Measurements from ENCODE around the gene RPS21. TPM values are rescaled to one million over a fixed set of nuclear protein-coding genes. Genes with fewer than 3 reads are reported as not detected.
"Not testable (repeated sequence)": the region's sequence is repeated elsewhere in the genome, so short reads cannot be mapped to it uniquely, and the experiment has no call there.

The RPS21 gene
- total RNA-seq, 1 experiment from 2014 or later, result 2,013 TPM

- DNase-seq (ENCODE audit: low read depth), result no peak
- in situ Hi-C loops (cut with HindIII; ENCODE audit: low pct_unique_long_range_greater_than_20kb, low sequenced_read_pairs), result no loop called here
Measured at GRCh38 chr20:62415354-62416111, 28.6 kb downstream of the RPS21 start.

- in situ Hi-C loops (cut with HindIII; ENCODE audit: low pct_unique_long_range_greater_than_20kb, low sequenced_read_pairs), result no loop called here
- no peak for DNase-seq (ENCODE audit: low read depth)
Measured at GRCh38 chr20:62416651-62417637, 30.0 kb downstream of the RPS21 start.

DNA sequence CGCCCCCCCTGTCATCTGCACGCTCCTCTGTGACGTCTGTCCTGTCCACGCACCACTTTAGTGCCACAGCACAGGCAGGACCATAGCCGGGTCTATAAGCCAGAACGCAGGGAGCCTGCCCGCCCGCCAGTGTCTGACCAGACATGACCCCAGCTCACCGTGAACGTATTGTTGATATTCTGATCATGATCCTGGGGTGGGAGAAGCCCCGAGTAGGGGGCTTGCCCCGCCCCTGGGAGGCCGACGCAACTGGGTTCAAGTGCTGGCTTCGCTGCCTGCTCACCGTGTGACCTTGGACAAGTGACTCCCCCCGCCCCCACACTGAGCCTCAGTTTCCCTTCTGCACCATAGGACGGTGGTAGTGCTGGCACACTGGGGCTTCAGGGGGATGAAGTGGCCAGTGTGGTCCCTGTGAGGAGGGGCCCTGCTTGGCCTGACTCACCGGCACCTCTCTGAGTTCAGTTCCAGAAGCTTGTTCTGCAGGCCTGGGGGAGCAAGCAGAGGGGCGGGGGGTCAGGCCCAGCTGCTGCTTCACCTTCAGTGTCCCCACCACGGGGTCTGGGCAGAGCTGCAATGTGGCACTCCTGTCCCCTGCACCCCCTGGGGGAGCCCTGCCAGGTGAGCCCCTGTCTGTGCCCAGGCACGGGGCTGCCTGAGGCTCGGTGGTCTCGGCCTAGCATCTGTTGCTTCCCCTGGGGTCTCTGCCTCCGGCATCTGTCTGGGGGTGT, 31.2 kb downstream of the RPS21 start:
- in situ Hi-C loops (cut with HindIII; ENCODE audit: low pct_unique_long_range_greater_than_20kb, low sequenced_read_pairs), result no loop called here
- no peak for DNase-seq (ENCODE audit: low read depth)

- in situ Hi-C loops (cut with HindIII; ENCODE audit: low pct_unique_long_range_greater_than_20kb, low sequenced_read_pairs), result no loop called here
- no peak for DNase-seq (ENCODE audit: low read depth)
Measured at GRCh38 chr20:62418709-62419487, 32.0 kb downstream of the RPS21 start.

DNA sequence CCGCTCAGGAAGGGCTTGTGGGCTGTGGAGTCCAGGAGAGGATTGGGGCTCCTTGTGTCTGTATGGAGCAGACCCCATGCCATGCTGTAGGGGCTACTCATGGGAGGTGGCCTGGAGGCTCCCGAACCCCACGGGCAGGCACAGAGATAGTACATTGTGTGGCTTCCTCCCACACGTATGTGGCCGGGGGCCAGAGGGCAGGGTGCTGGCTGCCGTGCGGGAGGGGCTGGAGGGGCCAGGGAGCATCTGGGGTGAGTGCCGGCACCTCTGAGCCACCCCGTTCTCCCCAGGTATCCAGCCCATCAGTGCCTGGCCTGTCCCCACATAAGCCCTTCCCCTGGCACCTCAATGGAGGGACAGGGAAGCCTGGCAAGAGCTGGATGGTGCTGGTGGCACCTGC, 32.9 kb downstream of the RPS21 start:
- no peak for DNase-seq (ENCODE audit: low read depth)
- in situ Hi-C loops (cut with HindIII; ENCODE audit: low pct_unique_long_range_greater_than_20kb, low sequenced_read_pairs), result no loop called here

DNA sequence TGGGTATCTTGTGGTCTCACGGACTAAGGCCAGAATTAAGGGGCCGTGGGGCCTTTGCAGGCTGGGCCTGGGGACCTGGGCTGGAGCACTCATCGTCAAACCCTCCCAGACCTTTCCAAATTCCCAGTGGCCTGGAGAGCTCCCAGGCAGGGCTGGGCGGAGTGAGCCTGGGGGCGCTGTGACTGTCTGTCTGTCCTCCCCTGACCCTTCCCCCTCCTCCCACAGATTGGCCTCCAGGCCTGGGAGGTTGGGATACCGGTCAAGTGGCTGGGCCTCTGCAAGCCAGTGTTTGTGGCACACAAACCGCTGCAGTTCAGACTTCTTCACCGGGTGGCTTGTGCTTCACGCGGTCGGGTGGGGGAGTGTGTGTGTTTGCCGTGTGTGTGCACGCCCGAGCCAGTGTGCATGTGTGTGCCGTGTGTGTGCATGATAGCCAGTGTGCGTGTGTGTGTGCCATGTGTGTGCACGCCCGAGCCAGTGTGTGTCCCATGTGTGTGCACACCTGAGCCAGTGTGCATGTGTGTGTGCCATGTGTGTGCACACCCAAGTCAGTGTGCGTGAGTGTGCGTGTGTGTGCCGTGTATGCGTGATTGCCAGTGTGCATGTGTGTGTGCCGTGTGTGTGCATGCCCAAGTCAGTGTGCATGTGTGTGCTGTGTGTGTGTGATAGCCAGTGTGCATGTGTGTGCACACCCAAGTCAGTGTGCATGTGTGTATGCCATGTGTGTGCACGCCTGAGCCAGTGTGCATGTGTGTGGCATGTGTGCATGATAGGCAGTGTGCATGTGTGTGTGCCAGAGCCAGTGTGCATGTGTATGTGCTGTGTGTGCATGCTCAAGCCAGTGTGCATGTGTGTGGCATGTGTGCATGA, 34.2 kb downstream of the RPS21 start:
- DNase-seq (ENCODE audit: low read depth), result no peak
- in situ Hi-C loops (cut with HindIII; ENCODE audit: low pct_unique_long_range_greater_than_20kb, low sequenced_read_pairs), result no loop called here

DNA sequence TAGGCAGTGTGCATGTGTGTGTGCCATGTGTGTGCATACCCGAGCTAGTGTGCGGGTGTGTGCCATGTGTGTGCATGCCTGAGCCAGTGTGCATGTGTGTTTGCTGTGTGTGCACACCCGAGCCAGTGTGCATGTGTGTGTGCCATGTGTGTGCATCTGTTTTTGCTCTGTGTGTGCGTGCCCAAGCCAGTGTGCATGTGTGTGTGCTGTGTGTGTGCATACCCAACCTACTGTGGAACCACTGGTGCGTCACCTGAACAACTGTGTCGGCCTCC, 34.8 kb downstream of the RPS21 start:
- in situ Hi-C loops (cut with HindIII; ENCODE audit: low pct_unique_long_range_greater_than_20kb, low sequenced_read_pairs), result no loop called here
- no peak for DNase-seq (ENCODE audit: low read depth)

- in situ Hi-C loops (cut with HindIII; ENCODE audit: low pct_unique_long_range_greater_than_20kb, low sequenced_read_pairs), result no loop called here
- DNase-seq (ENCODE audit: low read depth), result no peak
Measured at GRCh38 chr20:62422636-62423325, 35.9 kb downstream of the RPS21 start.

GRCh38 chr20:62423326-62423706, 36.4 kb downstream of the RPS21 start:
- DNase-seq (ENCODE audit: low read depth), result no peak
- in situ Hi-C loops (cut with HindIII; ENCODE audit: low pct_unique_long_range_greater_than_20kb, low sequenced_read_pairs), result no loop called here

DNA sequence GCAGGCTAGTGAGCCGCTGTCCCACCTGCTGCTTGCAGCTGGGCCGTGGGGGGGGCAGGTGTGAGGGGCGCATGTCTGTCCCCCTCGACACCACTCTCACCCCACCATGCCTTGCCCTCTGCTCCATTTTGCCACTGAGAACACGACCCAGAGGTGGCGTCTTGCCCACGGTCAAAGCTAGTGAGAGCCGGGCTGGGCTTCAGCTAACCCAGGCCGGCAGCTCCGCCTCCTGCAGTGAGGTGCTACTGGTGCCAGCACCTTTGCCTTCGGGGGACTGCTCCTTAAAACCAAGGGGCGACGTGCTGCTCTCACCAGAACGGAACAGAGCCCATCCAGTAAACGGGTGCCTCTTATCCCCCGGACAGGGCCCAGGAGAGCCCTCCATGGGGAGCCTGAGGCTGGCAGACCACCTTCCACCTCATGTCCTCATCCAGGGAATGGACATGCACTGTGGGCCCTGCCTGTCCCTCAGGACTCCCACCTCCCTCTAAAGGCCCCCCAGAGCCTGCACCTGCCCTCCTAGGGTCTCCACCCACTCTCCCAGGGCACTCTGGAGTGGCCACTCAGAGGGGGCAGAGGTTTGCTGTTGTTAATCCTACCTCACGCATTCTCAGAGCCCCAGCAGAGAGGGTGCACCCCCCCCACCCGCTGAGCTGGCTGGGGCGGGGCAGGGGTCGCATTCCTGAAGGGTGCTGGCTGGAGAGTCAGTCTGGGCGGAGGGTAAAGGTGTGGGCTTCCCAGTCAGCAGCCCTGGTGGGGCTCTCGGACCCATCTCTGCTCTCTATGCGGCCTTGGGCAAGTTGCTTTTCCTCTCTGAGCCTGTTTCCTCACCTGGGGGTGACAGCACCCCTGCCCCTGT, 37.6 kb downstream of the RPS21 start:
- DNase-seq (ENCODE audit: low read depth), result no peak
- in situ Hi-C loops (cut with HindIII; ENCODE audit: low pct_unique_long_range_greater_than_20kb, low sequenced_read_pairs), result no loop called here

DNA sequence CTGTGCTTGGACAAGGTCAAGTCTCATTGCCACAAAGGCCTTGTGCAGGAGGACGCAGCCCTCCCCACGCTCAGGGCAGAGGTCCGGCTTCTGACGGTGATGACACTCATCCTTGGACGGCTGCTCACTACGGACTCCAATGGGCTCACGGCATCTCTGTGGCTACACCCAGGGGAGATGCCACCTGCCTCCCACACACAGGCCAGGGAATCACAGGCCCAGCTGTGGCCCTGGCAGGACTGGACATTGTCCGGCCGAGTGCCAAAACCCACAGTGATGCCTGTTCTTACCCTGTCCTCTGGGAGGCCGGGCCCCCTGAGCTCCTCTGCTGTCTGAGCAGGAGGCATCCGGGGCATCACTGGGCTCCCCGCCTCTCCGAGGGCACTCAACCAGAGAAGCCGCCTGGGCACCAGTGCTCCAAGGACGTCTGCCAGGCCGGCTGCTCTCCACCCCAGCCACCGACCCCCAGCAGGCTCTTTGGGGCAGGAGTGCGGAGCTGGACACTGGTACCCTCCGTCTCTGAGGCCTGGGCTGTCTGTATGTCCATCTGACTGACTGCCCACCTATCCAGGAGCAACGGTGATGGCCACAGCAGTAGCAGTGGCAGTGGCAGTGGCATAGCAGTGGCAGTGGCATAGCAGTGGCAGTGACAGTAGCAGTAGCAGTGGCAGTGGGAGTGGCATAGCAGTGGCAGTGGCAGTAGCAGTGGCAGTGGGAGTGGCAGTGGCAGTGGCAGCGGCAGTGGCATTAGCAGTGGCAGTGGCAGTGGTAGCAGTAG, 38.6 kb downstream of the RPS21 start:
- in situ Hi-C loops (cut with HindIII; ENCODE audit: low pct_unique_long_range_greater_than_20kb, low sequenced_read_pairs), result no loop called here
- DNase-seq (ENCODE audit: low read depth), result no peak

DNA sequence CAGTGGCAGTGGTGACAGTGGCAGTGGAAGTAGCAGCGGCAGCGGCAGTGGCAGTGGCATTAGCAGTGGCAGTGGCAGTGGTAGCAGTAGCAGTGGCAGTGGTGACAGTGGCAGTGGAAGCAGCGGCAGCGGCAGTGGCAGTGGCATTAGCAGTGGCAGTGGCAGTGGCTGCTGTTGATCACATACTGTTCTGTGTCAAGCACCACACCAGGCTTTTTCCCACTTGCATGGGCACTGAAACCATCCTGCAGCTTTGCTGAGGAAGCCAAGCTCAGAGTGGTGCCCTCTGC, 39.1 kb downstream of the RPS21 start:
- in situ Hi-C loops (cut with HindIII; ENCODE audit: low pct_unique_long_range_greater_than_20kb, low sequenced_read_pairs); DNase-seq (ENCODE audit: low read depth): not testable (repeated sequence)

DNA sequence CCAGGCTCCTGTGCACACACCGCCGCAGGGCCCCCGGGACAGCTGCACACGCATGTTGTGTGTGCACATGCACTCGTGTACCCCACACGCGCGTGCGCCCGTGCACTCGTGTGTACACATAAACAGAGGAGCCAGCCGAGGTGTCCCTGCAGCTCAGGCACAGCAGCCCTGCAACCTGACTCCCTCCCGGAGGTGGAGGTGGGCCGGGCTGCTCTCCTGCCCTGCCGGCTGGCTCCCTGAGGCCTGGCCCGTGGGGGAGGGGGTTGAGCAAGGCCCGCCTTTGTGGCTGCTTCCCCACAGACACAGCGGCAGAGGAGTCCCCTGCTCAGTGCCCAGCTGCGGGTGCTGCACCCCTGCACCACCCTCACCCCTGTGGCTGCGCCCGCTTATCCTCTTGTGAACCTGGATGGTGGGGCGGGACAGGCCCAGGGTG, 39.8 kb downstream of the RPS21 start:
- DNase-seq (ENCODE audit: low read depth), result no peak
- in situ Hi-C loops (cut with HindIII; ENCODE audit: low pct_unique_long_range_greater_than_20kb, low sequenced_read_pairs), result no loop called here

- no peak for DNase-seq (ENCODE audit: low read depth)
- in situ Hi-C loops (cut with HindIII; ENCODE audit: low pct_unique_long_range_greater_than_20kb, low sequenced_read_pairs), result no loop called here
Measured at GRCh38 chr20:62427172-62428001, 40.5 kb downstream of the RPS21 start, which contains the start of gene RBBP8NL. RBBP8NL (minus strand) TSS chr20:62427539; CDS start chr20:62419647, 7,892 bp downstream.

DNA sequence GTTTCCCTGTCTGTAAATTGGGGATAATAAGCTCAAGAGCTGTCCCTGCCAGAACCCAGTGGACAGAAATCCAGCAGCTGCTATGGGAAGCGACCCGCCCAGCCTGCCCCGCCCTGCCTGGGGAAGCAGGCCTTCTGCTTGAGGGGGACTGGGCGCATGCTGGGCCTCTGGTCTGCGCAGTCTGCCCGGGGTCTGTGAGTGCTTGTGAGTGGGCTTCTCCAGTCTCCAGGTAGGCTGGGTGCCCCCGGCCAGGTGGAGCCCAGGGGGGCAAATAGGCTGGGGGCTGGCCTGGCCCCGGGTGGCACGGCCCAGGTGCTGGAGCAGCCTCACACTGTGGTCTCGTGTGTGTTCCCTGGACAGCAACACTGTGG, 41.1 kb downstream of the RPS21 start:
- no peak for DNase-seq (ENCODE audit: low read depth)
- in situ Hi-C loops (cut with HindIII; ENCODE audit: low pct_unique_long_range_greater_than_20kb, low sequenced_read_pairs), result no loop called here
